HTERT RPE-1 (cell line): ENCODE measurements around the gene GORASP1.
"Not testable (repeated sequence)": the region's sequence is repeated elsewhere in the genome, so short reads cannot be mapped to it uniquely, and the experiment has no call there.

Source experiments
- in situ Hi-C: fragments of 300-500 bp; cut with MboI; formaldehyde crosslinking; loops from 4 replicates; pipeline ENCODE4 v1.14.3; 2020; ENCODE audit warnings: low sequenced_read_pairs

Gene GORASP1

DNA sequence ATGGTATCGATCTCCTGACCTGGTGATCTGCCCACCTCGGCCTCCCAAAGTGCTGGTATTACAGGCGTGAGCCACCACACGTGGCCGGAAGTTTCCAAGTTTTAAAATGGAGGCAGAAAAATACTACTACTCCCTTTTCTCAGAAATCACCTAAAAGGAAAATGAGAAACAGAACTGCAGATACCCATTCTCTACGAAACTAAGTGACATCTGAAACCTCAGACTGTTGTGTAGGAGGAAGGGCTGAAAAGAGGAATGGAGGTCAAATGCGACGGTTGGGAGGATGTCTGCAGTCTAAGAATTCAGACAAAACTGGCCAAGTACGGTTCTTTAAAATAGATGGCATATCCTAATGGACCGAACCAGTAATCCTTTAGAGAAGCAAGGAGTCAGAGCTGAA is 31.5 kb downstream of the GORASP1 start:
- in situ Hi-C loops: no loop called here

DNA sequence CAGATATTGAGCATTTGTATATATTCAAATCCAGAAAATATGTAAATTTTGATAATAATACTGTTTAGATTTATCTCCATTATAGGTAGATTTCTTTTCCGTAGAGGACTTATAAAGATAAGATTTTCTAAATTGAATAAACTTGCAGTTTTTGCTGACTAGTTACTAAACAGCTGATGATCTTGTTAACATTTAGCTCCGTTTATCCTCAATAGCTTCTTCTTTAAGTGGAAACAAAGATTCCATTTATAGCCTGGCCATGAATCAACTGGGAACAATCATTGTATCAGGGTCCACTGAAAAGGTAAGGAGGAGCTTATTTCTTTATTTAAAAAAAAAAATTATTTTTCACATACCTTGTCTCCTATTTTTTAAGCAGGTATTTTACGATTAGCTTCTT is 38.9 kb downstream of the GORASP1 start:
- in situ Hi-C loops: no loop called here

DNA sequence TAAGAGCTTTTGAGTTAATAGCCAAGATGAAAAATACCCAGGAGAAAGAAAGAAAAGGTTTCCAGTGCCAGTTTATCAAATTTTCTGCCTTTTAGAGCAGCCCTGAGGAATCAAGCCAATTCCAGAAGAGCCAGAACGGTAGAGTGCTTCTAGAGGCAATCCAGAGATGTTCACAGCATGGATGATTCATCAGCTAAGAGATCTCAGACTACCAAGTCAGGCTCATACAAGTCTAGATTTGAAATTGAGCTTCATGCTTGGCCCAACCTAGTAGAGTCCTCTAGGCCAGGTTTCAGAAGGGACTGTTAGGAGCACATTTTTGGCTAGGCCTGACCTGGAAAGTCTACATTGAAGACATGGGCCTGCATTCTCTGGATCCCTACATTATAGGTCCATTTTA is 40.1 kb downstream of the GORASP1 start:
- in situ Hi-C loops: no loop called here

DNA sequence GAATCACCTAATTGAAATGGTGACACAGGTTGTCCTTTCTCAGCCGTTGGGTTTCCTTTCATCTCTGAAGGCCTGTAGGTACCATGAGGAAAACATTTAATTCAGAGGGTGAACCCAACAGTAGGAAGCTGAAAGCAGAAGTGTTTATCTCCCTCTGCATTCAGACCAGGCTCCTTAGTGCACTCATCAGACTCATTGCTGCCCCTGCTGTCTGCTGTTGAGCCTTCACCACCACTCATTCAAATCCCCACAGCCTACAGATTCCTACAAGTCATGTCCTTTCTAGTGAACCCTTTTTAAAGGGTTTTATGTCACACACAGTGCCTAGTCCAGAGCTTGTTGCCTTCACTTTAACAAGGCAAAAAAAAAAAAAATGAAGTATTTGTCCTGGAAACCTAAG is 42.2 kb downstream of the GORASP1 start:
- in situ Hi-C loops: no loop called here

DNA sequence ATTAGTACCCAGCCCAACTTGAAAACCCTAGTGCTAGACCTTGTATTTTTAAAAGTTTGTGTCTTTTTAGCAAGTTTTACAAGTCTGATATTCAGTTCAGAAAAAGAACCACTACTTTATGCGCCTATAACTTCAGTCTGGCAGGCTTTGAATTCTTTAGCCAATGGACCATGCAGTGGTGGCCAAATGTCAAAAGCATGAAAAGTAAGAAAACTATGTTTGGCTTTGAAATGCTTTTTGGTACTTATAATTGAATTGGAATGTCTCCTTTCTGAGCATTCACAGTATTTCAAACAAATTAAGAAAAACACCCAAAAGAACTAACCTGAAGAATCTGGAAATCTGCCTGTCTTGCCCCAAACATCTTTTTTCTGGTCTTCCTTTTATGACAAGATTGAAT is 42.8 kb downstream of the GORASP1 start:
- in situ Hi-C loops: no loop called here

DNA sequence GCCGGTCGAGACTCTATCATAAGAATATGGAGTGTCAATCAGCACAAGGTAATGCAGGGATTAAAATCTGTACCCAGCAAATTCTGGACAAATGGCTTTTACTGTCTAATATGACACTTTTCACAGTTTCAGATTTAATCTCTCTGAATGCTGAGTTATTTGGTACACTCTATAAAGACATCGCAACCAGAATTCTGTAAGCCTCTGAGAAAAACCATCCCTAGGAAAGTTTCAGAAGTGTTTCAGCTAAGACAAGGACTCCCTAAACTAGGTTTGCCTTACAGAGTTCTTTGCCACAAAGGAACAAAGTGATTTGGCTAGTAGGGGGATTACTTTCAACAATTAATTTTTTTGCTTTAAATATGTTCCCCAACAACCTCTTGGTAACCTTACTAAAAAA is 44.3 kb downstream of the GORASP1 start:
- in situ Hi-C loops: no loop called here

DNA sequence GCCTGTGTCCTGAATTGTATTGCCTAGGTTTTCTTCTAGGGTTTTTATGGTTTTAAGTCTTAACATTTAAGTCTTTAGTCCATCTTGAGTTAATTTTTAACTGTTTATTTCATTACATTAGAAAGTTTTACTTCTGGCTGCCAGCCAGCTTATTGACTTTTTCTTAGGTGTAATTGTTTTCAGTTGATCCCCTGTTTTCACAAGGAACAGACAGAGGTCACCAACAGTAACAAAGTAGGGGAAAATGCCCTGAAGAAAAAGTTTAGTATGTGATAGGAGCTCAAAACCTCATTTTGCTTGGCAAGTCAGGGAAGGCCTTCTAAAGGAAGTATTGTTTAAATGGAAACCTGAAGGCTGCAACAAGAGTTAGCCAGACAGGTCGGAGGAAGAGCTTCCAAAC is 45.2 kb downstream of the GORASP1 start:
- in situ Hi-C loops: no loop called here

DNA sequence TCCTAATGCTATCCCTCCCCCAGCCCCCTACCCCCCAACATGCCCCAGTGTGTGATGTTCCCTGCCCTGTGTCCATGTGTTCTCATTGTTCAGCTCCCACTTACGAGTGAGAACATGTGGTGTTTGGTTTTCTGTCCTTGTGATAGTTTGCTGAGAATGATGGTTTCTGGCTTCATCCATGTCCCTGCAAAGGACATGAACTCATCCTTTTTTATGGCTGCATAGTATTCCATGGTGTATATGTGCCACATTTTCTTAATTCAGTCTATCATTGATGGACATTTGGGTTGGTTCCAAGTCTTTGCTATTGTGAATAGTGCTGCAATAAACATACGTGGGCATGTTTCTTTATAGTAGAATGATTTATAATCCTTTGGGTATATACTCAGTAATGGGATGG is 46.2 kb downstream of the GORASP1 start:
- in situ Hi-C loops: not testable (repeated sequence)

DNA sequence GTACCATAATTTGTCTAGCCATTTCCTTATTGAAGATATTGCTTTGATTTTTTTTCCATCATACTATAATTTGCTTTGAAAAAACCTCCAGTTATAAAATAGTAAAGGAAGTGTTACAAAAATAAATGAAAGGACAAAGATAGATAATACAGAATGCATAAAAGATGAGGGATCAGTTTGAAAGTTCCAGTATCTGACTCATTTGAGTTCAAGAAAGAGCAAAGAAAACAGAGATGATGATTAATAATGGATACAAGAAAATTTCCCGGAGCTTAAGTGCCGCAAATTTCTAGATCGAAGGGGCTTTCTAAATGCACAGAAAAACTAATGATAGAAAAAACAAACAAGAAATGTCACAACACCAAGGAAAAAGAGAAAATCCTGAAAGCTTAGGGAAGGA is 51.3 kb downstream of the GORASP1 start:
- in situ Hi-C loops: no loop called here

DNA sequence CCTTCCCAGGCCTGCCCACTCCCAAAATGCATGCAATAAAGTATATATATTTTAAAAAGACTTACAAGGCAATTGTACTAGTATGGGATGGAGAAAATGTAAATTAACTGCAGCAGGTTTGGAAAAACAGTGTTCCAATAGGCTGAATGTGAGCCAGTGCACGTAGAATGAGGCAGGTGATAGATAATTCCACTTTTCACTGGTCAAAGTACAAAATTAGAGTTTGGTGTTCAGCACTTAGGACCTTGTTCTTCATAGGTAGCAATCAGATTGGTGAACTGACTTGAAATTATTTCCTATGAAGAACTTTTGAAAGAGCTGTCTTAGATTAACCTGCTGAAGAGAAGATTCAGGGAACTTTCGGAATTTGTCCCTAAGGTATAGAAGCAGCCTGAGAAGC is 53.7 kb downstream of the GORASP1 start:
- in situ Hi-C loops: no loop called here

DNA sequence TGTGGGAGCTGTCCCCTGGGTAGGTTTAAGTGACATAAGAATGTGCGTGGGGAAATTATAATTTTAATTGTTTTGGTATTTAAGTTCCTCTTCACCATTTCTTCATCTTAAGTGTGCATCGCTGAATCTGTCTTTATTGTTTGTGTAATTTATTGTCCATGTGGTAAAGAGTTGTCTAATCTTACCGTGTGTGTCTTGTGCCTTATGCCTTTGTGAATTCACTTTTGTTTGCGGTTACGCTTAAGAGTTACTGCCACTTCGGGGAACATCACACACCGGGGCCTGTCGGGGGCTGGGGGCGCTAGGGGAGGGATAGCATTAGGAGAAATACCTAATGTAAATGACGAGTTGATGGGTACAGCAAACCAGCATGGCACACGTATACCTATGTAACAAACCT is 54.8 kb downstream of the GORASP1 start:
- in situ Hi-C loops: no loop called here

DNA sequence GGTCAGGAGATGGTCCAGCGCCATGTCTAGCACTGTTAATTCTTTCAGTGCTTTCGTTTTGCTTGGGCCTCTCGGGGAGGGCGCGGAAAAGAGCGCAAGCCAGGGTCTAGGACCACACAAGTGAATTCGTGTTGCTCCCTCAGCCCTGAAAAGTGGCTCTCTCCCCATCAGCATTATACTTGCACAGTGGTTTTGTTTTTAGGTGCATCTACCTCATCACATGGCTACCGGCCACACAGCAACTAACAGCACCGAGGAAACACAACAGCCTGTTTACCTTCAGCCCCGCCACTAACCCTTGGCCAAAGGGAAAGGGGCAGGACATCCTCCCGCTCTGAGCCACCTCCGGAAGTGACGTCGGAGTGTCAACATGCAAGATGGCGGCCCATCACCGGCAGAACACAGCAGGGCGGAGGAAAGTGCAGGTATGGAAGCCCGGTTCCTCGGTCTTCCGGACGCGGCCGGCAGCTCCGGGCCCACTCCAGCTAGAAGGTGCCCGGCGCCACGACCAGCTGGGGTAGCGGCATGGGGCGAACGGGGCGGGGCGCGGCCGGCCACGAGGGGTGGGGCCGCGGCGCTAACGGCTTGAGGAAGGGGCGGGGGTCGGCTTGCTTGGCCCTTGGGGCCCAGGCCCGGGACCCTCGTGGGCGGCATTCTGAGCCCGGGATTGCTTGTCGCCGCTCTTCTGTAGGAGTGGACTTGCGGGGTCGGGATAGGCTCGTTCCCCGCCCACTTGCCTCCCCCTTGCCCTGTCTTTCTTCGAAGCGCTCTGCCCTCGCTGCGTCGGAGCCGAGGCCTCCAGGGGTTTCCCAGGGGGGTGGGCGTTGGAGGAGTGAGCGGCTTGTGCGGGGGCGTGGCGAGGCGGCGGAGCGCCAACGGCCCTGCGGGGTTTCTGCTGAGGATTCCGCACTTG is 55.5 kb downstream of the GORASP1 start, which contains the start of the genes SCN11A and WDR48:
TSS of gene SCN11A (minus strand) at position 296 of the 913 bp plus-strand sequence. CDS start 101,582 bp downstream, outside the sequence.
TSS of gene WDR48 (plus strand) at position 368 of the 913 bp plus-strand sequence. CDS start at position 378, 10 bp downstream.
- in situ Hi-C loops: no loop called here

DNA sequence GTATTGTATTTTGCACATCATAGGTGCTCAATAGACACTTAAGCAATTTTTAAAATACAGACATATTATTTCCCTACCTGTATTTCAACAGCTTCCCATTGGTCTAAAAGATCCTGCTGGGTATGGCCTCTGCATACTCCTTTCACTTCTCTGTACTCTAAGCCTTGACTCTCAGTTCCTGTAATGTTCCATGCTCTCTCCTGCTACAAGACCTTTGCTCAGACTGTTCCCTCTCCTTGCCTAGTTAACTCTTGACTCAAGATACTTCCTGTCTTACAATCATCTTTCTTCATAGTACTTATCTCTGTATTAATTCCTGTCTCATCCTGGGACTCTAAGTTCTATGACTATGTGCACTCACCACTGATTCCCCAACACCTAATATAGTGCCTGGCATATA is 57.4 kb downstream of the GORASP1 start:
- in situ Hi-C loops: no loop called here
